ENCODE results near the gene CFL2. TPM values are rescaled to one million over a fixed set of nuclear protein-coding genes. Genes with fewer than 3 reads are reported as not detected.

Gene CFL2
- total RNA-seq = 13.3 and 14.8 TPM in 2 replicates

DNA sequence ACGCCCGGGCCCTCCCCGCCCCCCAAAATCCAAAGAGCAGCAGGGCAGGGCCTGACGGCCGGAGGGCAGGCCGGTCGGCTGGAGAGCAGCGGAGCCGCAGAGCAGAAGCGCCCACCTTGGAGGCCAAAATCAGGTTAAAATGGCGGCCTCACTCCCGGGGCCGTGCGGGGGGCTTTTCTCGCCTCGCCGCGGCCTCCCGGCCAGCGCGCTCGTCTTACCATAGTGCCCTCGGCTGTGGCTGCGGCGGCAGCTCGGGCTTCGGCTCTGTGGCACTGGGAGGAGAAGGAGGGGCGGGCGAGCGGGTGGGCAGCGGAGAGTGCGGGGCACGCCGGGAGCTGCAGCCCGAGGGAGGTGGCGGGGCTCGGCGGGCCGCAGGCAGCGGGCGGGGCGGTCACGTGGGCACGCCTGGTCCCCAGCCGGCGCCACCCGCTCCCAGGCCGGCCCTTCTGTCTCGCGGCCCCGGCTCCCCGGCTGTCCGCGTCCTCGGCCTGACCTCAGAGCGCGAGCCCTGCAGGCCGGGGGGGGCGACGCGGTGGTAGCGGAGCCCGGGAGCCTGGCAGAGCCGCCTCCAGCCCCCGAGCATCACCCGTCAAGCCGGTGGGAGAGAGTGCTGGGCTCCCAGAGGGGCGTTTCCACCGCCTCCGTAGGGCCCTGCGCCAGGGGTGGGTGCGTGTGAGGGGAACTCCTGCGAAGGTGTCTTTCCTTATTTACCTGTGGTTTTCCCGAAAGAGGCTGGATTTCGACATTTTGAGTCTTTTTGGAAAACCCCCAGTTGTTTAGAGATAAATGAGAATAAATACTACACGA lies at the start of gene CFL2:
TSS of gene CFL2 (minus strand) at position 274 of the 807 bp plus-strand sequence. CDS start at position 221, 53 bp downstream.

Other genes with a start within 250 kb of the CFL2 start
- gene EAPP, start 174.9 kb downstream of the CFL2 start, total RNA-seq = 15.4 and 25.5 TPM in 2 replicates
- gene SNX6, start 84.4 kb downstream of the CFL2 start, total RNA-seq = 77.6 and 102 TPM in 2 replicates
- gene BAZ1A, start 160.8 kb upstream of the CFL2 start, total RNA-seq = 37.7 and 47.6 TPM in 2 replicates